ENCODE data around the gene CHM. TPM values are rescaled to one million over a fixed set of nuclear protein-coding genes. Genes with fewer than 3 reads are reported as not detected.

CHM gene, protein sequence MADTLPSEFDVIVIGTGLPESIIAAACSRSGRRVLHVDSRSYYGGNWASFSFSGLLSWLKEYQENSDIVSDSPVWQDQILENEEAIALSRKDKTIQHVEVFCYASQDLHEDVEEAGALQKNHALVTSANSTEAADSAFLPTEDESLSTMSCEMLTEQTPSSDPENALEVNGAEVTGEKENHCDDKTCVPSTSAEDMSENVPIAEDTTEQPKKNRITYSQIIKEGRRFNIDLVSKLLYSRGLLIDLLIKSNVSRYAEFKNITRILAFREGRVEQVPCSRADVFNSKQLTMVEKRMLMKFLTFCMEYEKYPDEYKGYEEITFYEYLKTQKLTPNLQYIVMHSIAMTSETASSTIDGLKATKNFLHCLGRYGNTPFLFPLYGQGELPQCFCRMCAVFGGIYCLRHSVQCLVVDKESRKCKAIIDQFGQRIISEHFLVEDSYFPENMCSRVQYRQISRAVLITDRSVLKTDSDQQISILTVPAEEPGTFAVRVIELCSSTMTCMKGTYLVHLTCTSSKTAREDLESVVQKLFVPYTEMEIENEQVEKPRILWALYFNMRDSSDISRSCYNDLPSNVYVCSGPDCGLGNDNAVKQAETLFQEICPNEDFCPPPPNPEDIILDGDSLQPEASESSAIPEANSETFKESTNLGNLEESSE
- 4.3 to 10.2 TPM (median 9.6 TPM) in 5 replicates for total RNA-seq (2022; extraction: Qiagen RNA extraction; ENCODE audit: low read depth)

DNA sequence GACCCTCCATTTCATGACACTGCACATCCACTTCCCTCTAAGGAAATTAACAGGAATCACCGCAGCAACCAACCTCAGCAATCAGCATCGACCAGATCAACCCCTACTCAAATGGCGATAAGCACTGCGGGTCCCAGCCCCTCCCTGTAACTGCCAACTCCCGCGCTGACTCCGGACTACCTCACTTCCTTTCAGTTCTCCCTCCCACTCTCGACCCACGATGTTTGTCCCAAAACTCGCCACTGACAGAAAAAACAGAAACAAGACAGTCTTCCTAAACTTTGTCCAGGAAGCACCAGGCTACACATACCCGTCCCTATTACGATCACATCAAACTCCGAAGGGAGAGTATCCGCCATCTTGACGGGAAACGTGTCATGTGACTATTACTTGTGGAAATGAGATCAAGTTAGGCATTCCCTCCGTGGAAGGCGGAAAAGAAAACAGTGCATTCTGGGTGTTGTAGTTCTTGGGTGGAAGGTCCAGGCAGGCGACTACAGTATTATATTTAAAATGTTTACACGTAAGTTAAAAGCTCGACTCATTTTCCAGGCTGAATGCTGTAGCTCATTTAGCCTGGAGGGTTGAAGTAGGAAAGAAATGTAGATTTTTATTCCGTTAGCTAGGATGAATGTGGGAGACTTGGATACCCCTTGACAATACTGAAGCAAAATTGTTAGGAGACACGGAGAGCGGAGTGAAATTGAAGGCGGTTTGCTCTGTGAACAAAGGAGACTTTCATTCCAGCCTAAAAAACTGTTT lies at the start of gene CHM:
Gene CHM (minus strand): TSS at position 385 of the 762 bp plus-strand sequence. CDS start 26 bp downstream, at position 359.

Other genes starting within 250 kb of the CHM start
- gene DACH2, start 100.9 kb upstream of the CHM start, total RNA-seq (2022; extraction: Qiagen RNA extraction; ENCODE audit: low read depth), result not detected in 5 replicates